Uterus (tissue), 2 donors: ENCODE data around the gene VIPR2.

Experiments
- CTCF ChIP-seq, 4 experiments: fragments of 200-600 bp in 2 of 4; fragments of 450-650 bp in 2 of 4; sonication (generic) in 2 of 4; IDR thresholded peaks; one replicate each; pipeline ENCODE4 v1.5.1; 2016 to 2019; ENCODE audit warnings: antibody characterized with exemption in 4 of 4, mild to moderate bottlenecking in 2 of 4, moderate library complexity in 1 of 4
- POLR2A ChIP-seq, 2 donors: fragments of 450-650 bp; IDR thresholded peaks; one replicate each; pipeline ENCODE4 v1.6.1; 2016; ENCODE audit warnings: antibody characterized with exemption in 2 of 2, mild to moderate bottlenecking in 1 of 2, moderate library complexity in 1 of 2

GRCh38 chr7:159028508-159029401, 115.9 kb downstream of the VIPR2 start:
- TF ChIP-seq CTCF (IDR thresholded peaks at IDR 0.05) (no peak), POLR2A (IDR thresholded peaks at IDR 0.05) (no peak)
